GM12878 (cell line): ENCODE results near the gene CCDC88C. TPM values are rescaled to one million over a fixed set of nuclear protein-coding genes. Genes with fewer than 3 reads are reported as not detected.

Experiments used
- ATAC-seq: fragments of 200-7000 bp; cut with Tn5 transposase; 3 replicates; pipeline ENCODE4 v1.9.1; 2020; ENCODE audit warnings: mild to moderate bottlenecking, moderate library complexity
- BruUV-seq: library from RNA; stranded (reverse); fragments of 400-500 nt; replicated peaks from 2 replicates; lab custom pipeline; 2021; lab: Mats Ljungman, UMichigan
- CTCF ChIA-PET: fragments of 300-600 bp; sonication (Branson Sonifier 250); formaldehyde crosslinking; extraction: SDS; loops from one replicate; lab custom pipeline; 2021; ENCODE audit warnings: inconsistent platforms; lab: Yijun Ruan, JAX
- POLR2A ChIA-PET: fragments of 350-600 bp; formaldehyde crosslinking; extraction: SDS; loops from one replicate; lab custom pipeline; 2021; ENCODE audit warnings: inconsistent platforms; lab: Charles Lee
- RAD21 ChIA-PET: fragments of 300-600 bp; sonication (Branson Sonifier 250); formaldehyde crosslinking; loops from one replicate; lab custom pipeline; 2023; ENCODE audit warnings: antibody characterized with exemption; ENCODE audit not compliant: unreplicated experiment; lab: Charles Lee
- SMC1A ChIA-PET: fragments of 300-600 bp; sonication (Branson Sonifier 250); formaldehyde crosslinking; loops from one replicate; lab custom pipeline; 2023; ENCODE audit not compliant: unreplicated experiment, uncharacterized antibody; lab: Charles Lee
- DNase-seq: peaks from one replicate; pipeline ENCODE4 v3.0.0-alpha.2; 2011; ENCODE audit warnings: low read depth, low spot score
- FAIRE-seq: peaks from 3 replicates; lab custom pipeline; 2011; peaks lifted over from hg19 to GRCh38; lab: Jason Lieb, UNC
- H2AFZ ChIP-seq: 2 replicates; pipeline ENCODE4 v1.6.0; 2011; ENCODE audit warnings: low read depth, low read length, control low read depth; ENCODE audit not compliant: control insufficient read depth
- H3K27ac ChIP-seq: 2 replicates; pipeline ENCODE4 v1.5.1; 2011; ENCODE audit warnings: control low read depth; ENCODE audit not compliant: control insufficient read depth, insufficient read depth
- H3K27me3 ChIP-seq, 2 experiments: replicated peaks in 1 of 2; 2 replicates each; pipeline versions ENCODE4 v1.6.0 to v1.6.1; 2011; ENCODE audit warnings: low read length in 1 of 2; ENCODE audit not compliant: control insufficient read depth in 2 of 2, insufficient read depth in 2 of 2
- H3K36me3 ChIP-seq, 2 experiments: 2 replicates each; pipeline ENCODE4 v1.5.1; 2011; ENCODE audit warnings: low read length in 1 of 2; ENCODE audit not compliant: control insufficient read depth in 2 of 2, insufficient read depth in 2 of 2
- H3K4me1 ChIP-seq: 2 replicates; pipeline ENCODE4 v1.6.1; 2011; ENCODE audit warnings: mild to moderate bottlenecking, low read length, moderate library complexity, mixed read lengths; ENCODE audit not compliant: control insufficient read depth, insufficient read depth
- H3K4me2 ChIP-seq: 2 replicates; pipeline ENCODE4 v1.6.0; 2011; ENCODE audit warnings: control low read depth; ENCODE audit not compliant: control insufficient read depth, insufficient read depth
- H3K4me3 ChIP-seq: fragments of 200-600 bp; sonication (generic); 2 replicates; pipeline ENCODE4 v1.5.1; 2016
- H3K79me2 ChIP-seq: 2 replicates; pipeline ENCODE4 v1.6.0; 2011; ENCODE audit warnings: low read length; ENCODE audit not compliant: control insufficient read depth, insufficient read depth
- H3K9ac ChIP-seq: 2 replicates; pipeline ENCODE4 v1.8.0; 2011; ENCODE audit warnings: low read length, control low read depth, mixed read lengths; ENCODE audit not compliant: control insufficient read depth, insufficient read depth
- H3K9me3 ChIP-seq: replicated peaks from 3 replicates; pipeline ENCODE4 v1.5.1; 2011; ENCODE audit warnings: mild to moderate bottlenecking, low read length; ENCODE audit not compliant: control insufficient read depth, insufficient read depth
- H4K20me1 ChIP-seq: 2 replicates; pipeline ENCODE4 v1.6.0; 2011; ENCODE audit not compliant: control insufficient read depth, insufficient read depth
- ATF7 ChIP-seq: fragments of 450-650 bp; IDR thresholded peaks from 2 replicates; pipeline ENCODE4 v1.6.1; 2016; ENCODE audit warnings: low read depth, mild to moderate bottlenecking
- IRF4 ChIP-seq: IDR thresholded peaks from 2 replicates; pipeline ENCODE4 v1.6.1; 2011; ENCODE audit warnings: low read depth, low read length
- NR2F1 ChIP-seq: fragments of 450-650 bp; conservative IDR thresholded peaks from 2 replicates; pipeline ENCODE4 v1.6.1; 2017; ENCODE audit warnings: mild to moderate bottlenecking
- SPI1 ChIP-seq: IDR thresholded peaks from 2 replicates; pipeline ENCODE4 v1.6.1; 2011; ENCODE audit warnings: low read depth, mild to moderate bottlenecking, low read length, moderate library complexity, borderline replicate concordance; ENCODE audit not compliant: insufficient read depth
- SREBF2 ChIP-seq: IDR thresholded peaks from 2 replicates; pipeline ENCODE4 v1.6.1; 2012; ENCODE audit warnings: mild to moderate bottlenecking, low read length
- STAT3 ChIP-seq: IDR thresholded peaks from 2 replicates; pipeline ENCODE4 v1.6.1; 2011; ENCODE audit warnings: low read depth, low read length, improper control_type of control experiment
- YBX1 ChIP-seq: fragments of 450-650 bp; IDR thresholded peaks from 2 replicates; pipeline ENCODE4 v1.6.1; 2016; ENCODE audit warnings: antibody characterized with exemption
- WGBS: methylation state at CpG from one replicate; pipeline ENCODE4 v1.1.6; 2016; ENCODE audit warnings: low lambda C conversion rate; ENCODE audit not compliant: insufficient replicate concordance, insufficient coverage; ENCODE audit errors: missing lambda C conversion rate; 5-methylcytosine and 5-hydroxymethylcytosine counted together
- in situ Hi-C: fragments of 300-500 bp; cut with MboI; formaldehyde crosslinking; loops from 9 replicates; pipeline ENCODE4 v1.14.3; 2018; ENCODE audit warnings: mixed read lengths
- intact Hi-C: fragments of 100-400 bp; cut with micrococcal nuclease; formaldehyde crosslinking; loops from one replicate; pipeline ENCODE4 v1.14.2; 2022; ENCODE audit not compliant: unreplicated experiment
- polyA plus RNA-seq, 11 experiments: library from polyadenylated mRNA; depleted of rRNA in 4 of 11; unstranded in 6 of 11; stranded (reverse) in 5 of 11; fragments of >200 nt; fragmentation: Nextera tagmentation in 4 of 11; fragmentation: Illumina TruSeq in 1 of 11; extraction: Ambion mirVana in 4 of 11; extraction: Trizol in 1 of 11; gene quantifications; 1 replicate in 1 of 11; 2 replicates in 10 of 11; pipeline versions ENCODE4 v1.2.1 to v1.2.3, GENCODE V29; 2011 to 2016; ENCODE audit warnings: inconsistent platforms in 2 of 11, missing spikeins in 2 of 11, low read depth in 1 of 11
- total RNA-seq, 4 experiments: library from RNA; depleted of rRNA in 3 of 4; stranded (reverse); fragments of >200 nt in 3 of 4; fragmentation: Illumina TruSeq in 1 of 4; extraction: Trizol in 1 of 4; gene quantifications; 2 replicates each; pipeline versions ENCODE4 v1.2.1 to v1.2.3, GENCODE V29; 2013 to 2021
- TF ChIP-seq, protein P1 (sequence below): IDR thresholded peaks from 2 replicates; pipeline ENCODE4 v1.6.1; 2012; ENCODE audit warnings: improper control_type of control experiment, low read depth, low read length; ENCODE audit not compliant: insufficient replicate concordance
- TF ChIP-seq, protein P2 (sequence below): IDR thresholded peaks from 2 replicates; pipeline ENCODE4 v1.6.1; 2012; ENCODE audit warnings: low read depth, low read length, improper control_type of control experiment

CCDC88C gene
- total and polyA plus RNA-seq, 10 of the 15 experiments (the other 5 are each of a cell fraction or from before 2014, with no cell fraction given) = 4.0 to 79.6 (median 36.6) TPM

GRCh38 chr14:91379579-91379932, 38.1 kb downstream of the CCDC88C start:
- BruUV-seq = no TSS peak
- ChIA-PET CTCF (interaction anchor here (1.1 to 3.9 kb wide), 4 partner anchors 9 to 36 kb away, joined by 3 to 28 read pairs (median 7); no protein-coding TSS in a partner anchor), SMC1A (interaction anchor here (2.0 to 22.7 kb wide), 5 partner anchors 11 to 46 kb away, joined by 5 to 349 read pairs (median 89); partner anchors contain the start of gene CCDC88C), POLR2A (interaction anchor here (0.5 to 2.9 kb wide), 6 partner anchors 15 to 37 kb away, joined by 3 to 9 read pairs (median 4); no protein-coding TSS in a partner anchor), RAD21 (interaction anchor here (1.1 to 4.0 kb wide), 4 partner anchors 24 to 56 kb away, joined by 3 to 24 read pairs (median 5); no protein-coding TSS in a partner anchor)
- H3K4me3 ChIP-seq = no peak overlapping the region
- intact Hi-C loops = no loop called here
- ATAC-seq (no peak), DNase-seq (no peak), FAIRE-seq (no peak)
- TF ChIP-seq SPI1 (no peak), NR2F1 (no peak), IRF4 (no peak), ATF7 (no peak), SREBF2 (no peak), STAT3 (no peak), YBX1 (no peak)
- TF ChIP-seq, protein P1, sequence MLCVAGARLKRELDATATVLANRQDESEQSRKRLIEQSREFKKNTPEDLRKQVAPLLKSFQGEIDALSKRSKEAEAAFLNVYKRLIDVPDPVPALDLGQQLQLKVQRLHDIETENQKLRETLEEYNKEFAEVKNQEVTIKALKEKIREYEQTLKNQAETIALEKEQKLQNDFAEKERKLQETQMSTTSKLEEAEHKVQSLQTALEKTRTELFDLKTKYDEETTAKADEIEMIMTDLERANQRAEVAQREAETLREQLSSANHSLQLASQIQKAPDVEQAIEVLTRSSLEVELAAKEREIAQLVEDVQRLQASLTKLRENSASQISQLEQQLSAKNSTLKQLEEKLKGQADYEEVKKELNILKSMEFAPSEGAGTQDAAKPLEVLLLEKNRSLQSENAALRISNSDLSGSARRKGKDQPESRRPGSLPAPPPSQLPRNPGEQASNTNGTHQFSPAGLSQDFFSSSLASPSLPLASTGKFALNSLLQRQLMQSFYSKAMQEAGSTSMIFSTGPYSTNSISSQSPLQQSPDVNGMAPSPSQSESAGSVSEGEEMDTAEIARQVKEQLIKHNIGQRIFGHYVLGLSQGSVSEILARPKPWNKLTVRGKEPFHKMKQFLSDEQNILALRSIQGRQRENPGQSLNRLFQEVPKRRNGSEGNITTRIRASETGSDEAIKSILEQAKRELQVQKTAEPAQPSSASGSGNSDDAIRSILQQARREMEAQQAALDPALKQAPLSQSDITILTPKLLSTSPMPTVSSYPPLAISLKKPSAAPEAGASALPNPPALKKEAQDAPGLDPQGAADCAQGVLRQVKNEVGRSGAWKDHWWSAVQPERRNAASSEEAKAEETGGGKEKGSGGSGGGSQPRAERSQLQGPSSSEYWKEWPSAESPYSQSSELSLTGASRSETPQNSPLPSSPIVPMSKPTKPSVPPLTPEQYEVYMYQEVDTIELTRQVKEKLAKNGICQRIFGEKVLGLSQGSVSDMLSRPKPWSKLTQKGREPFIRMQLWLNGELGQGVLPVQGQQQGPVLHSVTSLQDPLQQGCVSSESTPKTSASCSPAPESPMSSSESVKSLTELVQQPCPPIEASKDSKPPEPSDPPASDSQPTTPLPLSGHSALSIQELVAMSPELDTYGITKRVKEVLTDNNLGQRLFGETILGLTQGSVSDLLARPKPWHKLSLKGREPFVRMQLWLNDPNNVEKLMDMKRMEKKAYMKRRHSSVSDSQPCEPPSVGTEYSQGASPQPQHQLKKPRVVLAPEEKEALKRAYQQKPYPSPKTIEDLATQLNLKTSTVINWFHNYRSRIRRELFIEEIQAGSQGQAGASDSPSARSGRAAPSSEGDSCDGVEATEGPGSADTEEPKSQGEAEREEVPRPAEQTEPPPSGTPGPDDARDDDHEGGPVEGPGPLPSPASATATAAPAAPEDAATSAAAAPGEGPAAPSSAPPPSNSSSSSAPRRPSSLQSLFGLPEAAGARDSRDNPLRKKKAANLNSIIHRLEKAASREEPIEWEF = no peak
- TF ChIP-seq, protein P2, sequence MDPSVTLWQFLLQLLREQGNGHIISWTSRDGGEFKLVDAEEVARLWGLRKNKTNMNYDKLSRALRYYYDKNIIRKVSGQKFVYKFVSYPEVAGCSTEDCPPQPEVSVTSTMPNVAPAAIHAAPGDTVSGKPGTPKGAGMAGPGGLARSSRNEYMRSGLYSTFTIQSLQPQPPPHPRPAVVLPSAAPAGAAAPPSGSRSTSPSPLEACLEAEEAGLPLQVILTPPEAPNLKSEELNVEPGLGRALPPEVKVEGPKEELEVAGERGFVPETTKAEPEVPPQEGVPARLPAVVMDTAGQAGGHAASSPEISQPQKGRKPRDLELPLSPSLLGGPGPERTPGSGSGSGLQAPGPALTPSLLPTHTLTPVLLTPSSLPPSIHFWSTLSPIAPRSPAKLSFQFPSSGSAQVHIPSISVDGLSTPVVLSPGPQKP = no peak
- H4K20me1 ChIP-seq = 0 out of 2 replicates have a peak, but pooled peaks cover 2% of the 10 kb centered on the region
- peaks cover 99% of the 10 kb centered on the region for H3K79me2 ChIP-seq
- H3K36me3 ChIP-seq = peaks cover 15 to 27% of the 10 kb centered on the region in 2 experiments; a peak in 3 of 4 replicates
- H3K27me3 ChIP-seq = no peaks in the 10 kb centered on the region
- no peak overlapping the region for H3K4me2 ChIP-seq
- 83% methylated on average over 13 of the region's 13 CpGs for WGBS
- H3K4me1 ChIP-seq = peaks cover 90% of the 10 kb centered on the region
- in situ Hi-C loops = no loop called here
- peak overlapping the region; percentile 33; the same call in 1 of the 2 replicates for H3K27ac ChIP-seq
- no peaks in the 10 kb centered on the region for H3K9me3 ChIP-seq
- H2AFZ ChIP-seq = no peak overlapping the region
- H3K9ac ChIP-seq = no peak overlapping the region
